Naive thymus-derived CD4-positive, alpha-beta T cell (primary cell): ENCODE results near the gene SGMS1. TPM values are rescaled to one million over a fixed set of nuclear protein-coding genes. Genes with fewer than 3 reads are reported as not detected.

Experiments used
- ATAC-seq: fragments of 150-1000 bp; cut with Tn5 transposase; 2 replicates; pipeline ENCODE4 v1.10.0; 2021; ENCODE audit warnings: mild to moderate bottlenecking, moderate library complexity
- CTCF ChIA-PET: fragments of 350-600 bp; sonication (Branson Sonifier 250); formaldehyde crosslinking; loops from one replicate; lab custom pipeline; 2021; ENCODE audit warnings: antibody characterized with exemption; lab: Charles Lee
- POLR2A ChIA-PET: fragments of 350-600 bp; sonication (Branson Sonifier 250); formaldehyde crosslinking; loops from one replicate; lab custom pipeline; 2021; ENCODE audit warnings: antibody characterized with exemption, inconsistent platforms; lab: Charles Lee
- DNase-seq, 9 donors: peaks; one replicate each; pipeline versions ENCODE4 v3.0.0 to v3.0.0-alpha.2; 2020 to 2022; ENCODE audit warnings: mixed read lengths in 1 of 9
- H3K27ac ChIP-seq: one replicate; pipeline ENCODE4 v1.7.0; 2013; ENCODE audit warnings: mild to moderate bottlenecking, low read depth, low read length, moderate library complexity
- H3K27me3 ChIP-seq, 2 donors: one replicate each; pipeline ENCODE4 v1.7.0; 2013; ENCODE audit warnings: low read length in 2 of 2, mild to moderate bottlenecking in 2 of 2, moderate library complexity in 2 of 2; ENCODE audit not compliant: control insufficient read depth in 2 of 2, insufficient read depth in 2 of 2
- H3K36me3 ChIP-seq, 3 experiments: 1 replicate in 2 of 3; 2 replicates in 1 of 3; pipeline ENCODE4 v1.7.0; 2013; ENCODE audit warnings: low read length in 3 of 3, mild to moderate bottlenecking in 3 of 3, moderate library complexity in 1 of 3; ENCODE audit not compliant: insufficient read depth in 3 of 3, control insufficient read depth in 2 of 3
- H3K4me1 ChIP-seq, 2 donors: one replicate each; pipeline ENCODE4 v1.7.0; 2013; ENCODE audit warnings: low read length in 2 of 2, mild to moderate bottlenecking in 2 of 2, moderate library complexity in 1 of 2; ENCODE audit not compliant: control insufficient read depth in 2 of 2, insufficient read depth in 2 of 2
- H3K4me3 ChIP-seq: 2 replicates; pipeline ENCODE4 v1.7.0; 2013; ENCODE audit warnings: mild to moderate bottlenecking, low read length
- H3K9me3 ChIP-seq, 3 experiments: 1 replicate in 2 of 3; 2 replicates in 1 of 3; pipeline ENCODE4 v1.7.0; 2013; ENCODE audit warnings: low read length in 3 of 3; ENCODE audit not compliant: control insufficient read depth in 2 of 3
- H3K27ac Mint-ChIP-seq, 9 donors: one replicate each; pipeline ENCODE4 v1.8.0; 2020 to 2022; ENCODE audit warnings: mixed read lengths in 9 of 9, mild to moderate bottlenecking in 8 of 9, moderate library complexity in 5 of 9, inconsistent platforms in 2 of 9
- H3K27me3 Mint-ChIP-seq, 5 donors: one replicate each; pipeline ENCODE4 v1.8.0; 2021 to 2022; ENCODE audit warnings: mixed read lengths in 5 of 5, mild to moderate bottlenecking in 1 of 5
- H3K36me3 Mint-ChIP-seq, 5 donors: one replicate each; pipeline ENCODE4 v1.8.0; 2020 to 2022; ENCODE audit warnings: mixed read lengths in 5 of 5, mild to moderate bottlenecking in 3 of 5, inconsistent platforms in 1 of 5
- H3K4me1 Mint-ChIP-seq, 7 donors: one replicate each; pipeline ENCODE4 v1.8.0; 2020 to 2022; ENCODE audit warnings: mixed read lengths in 7 of 7, mild to moderate bottlenecking in 3 of 7, inconsistent platforms in 1 of 7
- H3K4me3 Mint-ChIP-seq, 10 donors: one replicate each; pipeline ENCODE4 v1.8.0; 2020 to 2022; ENCODE audit warnings: mild to moderate bottlenecking in 10 of 10, mixed read lengths in 10 of 10, moderate library complexity in 6 of 10, inconsistent platforms in 2 of 10
- H3K9me3 Mint-ChIP-seq, 11 donors: one replicate each; pipeline ENCODE4 v1.8.0; 2020 to 2022; ENCODE audit warnings: mixed read lengths in 11 of 11, mild to moderate bottlenecking in 4 of 11, inconsistent platforms in 1 of 11, moderate library complexity in 1 of 11
- intact Hi-C, 2 donors: fragments of 100-400 bp; cut with micrococcal nuclease; formaldehyde crosslinking; loops; one replicate each; pipeline ENCODE4 v1.15.1; 2023
- polyA plus RNA-seq, 2 donors: library from polyadenylated mRNA; unstranded; fragments of 300-500 nt; fragmentation: Illumina TruSeq; gene quantifications; one replicate each; pipeline ENCODE4 v1.2.3, GENCODE V29; 2021
- total RNA-seq, 6 experiments: library from RNA in 5 of 6; stranded (reverse) in 5 of 6; gene quantifications; 1 replicate in 5 of 6; 2 replicates in 1 of 6; pipeline ENCODE4 v1.2.3 and lab custom pipeline; 2021 to 2026

Gene SGMS1
- total and polyA plus RNA-seq, 7 experiments from 2014 or later: 11.5 to 45.7 (median 29.4) TPM

DNA sequence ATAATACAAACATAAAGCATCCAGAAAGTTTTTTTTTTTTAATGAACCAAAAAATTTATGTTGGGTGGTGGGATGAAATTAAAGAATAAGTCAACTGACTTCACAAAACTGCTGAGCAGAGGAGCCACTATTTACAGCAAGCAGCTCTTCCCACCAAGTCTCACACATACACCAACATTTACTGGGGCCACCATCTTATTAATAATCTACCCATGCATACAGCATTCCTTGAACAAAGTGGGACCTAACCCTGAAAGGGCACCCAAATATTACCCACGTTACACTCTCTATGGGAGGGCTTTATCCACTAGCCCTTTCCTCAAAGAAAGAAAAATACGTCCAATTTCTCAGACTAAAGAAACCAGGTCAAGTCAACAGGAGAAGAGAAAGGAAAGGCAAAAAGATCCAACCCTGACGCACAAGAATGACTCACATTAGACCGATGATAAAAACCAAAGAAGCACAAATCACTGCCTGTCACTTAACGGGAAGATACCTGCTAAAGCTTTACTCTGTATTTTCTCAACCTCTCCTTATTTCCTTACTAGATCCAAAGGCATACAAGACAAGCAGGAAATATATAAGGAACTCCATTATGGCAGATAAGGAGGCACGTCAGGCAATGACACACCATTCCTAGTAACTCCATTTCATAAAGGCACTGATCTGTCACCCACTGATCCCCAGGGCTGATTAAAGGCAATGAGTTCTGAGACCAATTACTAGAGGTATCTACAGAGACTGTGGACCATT is 230.6 kb downstream of the SGMS1 start:
- intact Hi-C loops: no loop called here
- H3K27ac Mint-ChIP-seq: no peak overlapping the region
- no peaks in the 10 kb centered on the region for H3K36me3 ChIP-seq
- DNase-seq (no peak), ATAC-seq (no peak)
- H3K36me3 Mint-ChIP-seq: peaks cover 3 to 48% (median 12%) of the 10 kb centered on the region in 5 donors
- H3K27ac ChIP-seq: no peak overlapping the region
- no peaks in the 10 kb centered on the region for H3K9me3 Mint-ChIP-seq
- H3K4me1 ChIP-seq: peaks cover 5 to 22% of the 10 kb centered on the region in 2 donors
- ChIA-PET CTCF (no interaction called here), POLR2A (no interaction called here)
- H3K27me3 ChIP-seq: no peaks in the 10 kb centered on the region
- H3K27me3 Mint-ChIP-seq: no peaks in the 10 kb centered on the region
- no peak overlapping the region for H3K4me3 ChIP-seq
- peaks cover 13 to 52% (median 30%) of the 10 kb centered on the region in 7 donors for H3K4me1 Mint-ChIP-seq
- H3K4me3 Mint-ChIP-seq: no peak overlapping the region
- H3K9me3 ChIP-seq: no peaks in the 10 kb centered on the region

DNA sequence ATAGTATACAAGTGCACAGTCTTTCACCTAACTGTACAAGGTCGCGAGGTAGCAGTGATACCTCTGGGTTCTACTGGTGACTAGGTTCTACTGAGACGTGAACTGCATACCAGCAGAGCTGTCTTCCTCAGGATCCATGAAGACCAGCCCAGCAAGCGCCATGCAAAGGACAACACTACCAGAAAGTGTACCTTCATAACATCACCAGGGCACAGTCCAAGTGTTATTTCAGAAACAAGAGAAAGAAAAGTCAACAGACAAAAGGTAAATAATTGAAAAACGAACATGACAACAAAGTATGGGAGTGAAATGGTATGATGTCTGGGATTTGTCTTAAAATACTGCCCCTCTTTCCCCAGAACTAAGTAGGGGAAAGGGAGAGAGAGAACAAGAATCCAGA is 231.3 kb downstream of the SGMS1 start:
- ATAC-seq (no peak), DNase-seq (no peak)
- no peak overlapping the region for H3K4me3 Mint-ChIP-seq
- Histone ChIP-seq H3K36me3 (no peaks in the 10 kb centered on the region), H3K27ac (no peak overlapping the region), H3K4me3 (no peak overlapping the region), H3K9me3 (no peaks in the 10 kb centered on the region), H3K4me1 (peaks cover 5 to 17% of the 10 kb centered on the region in 2 donors), H3K27me3 (no peaks in the 10 kb centered on the region)
- H3K9me3 Mint-ChIP-seq: no peaks in the 10 kb centered on the region
- CTCF ChIA-PET: interaction anchor here (0.7 kb wide), 2 partner anchors 45 to 84 kb away, joined by 3 read pairs; no protein-coding TSS in a partner anchor
- intact Hi-C loops: no loop called here
- no peaks in the 10 kb centered on the region for H3K27me3 Mint-ChIP-seq
- no peak overlapping the region for H3K27ac Mint-ChIP-seq
- peaks cover 20 to 50% (median 29%) of the 10 kb centered on the region in 7 donors for H3K4me1 Mint-ChIP-seq
- H3K36me3 Mint-ChIP-seq: peaks cover 5 to 53% (median 18%) of the 10 kb centered on the region in 5 donors
- POLR2A ChIA-PET: no interaction called here

DNA sequence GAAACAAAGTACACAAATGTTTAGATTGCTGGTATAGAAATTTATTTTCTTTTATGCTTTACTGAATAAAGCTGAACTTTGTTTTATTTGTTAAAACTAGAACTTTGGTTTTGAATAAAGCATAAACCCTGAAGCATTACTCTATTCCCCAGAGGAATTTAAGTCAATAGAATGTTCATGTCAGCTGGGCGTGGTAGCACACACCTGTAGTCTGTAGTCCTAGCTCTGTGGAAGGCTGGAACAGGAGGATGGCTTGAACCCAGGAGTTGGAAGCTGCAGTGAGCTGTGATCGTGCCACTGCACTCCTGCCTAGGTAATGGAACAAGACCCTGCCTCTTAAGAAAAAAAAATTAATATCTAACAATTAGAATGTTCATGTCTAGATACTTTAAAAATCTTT is 233.5 kb downstream of the SGMS1 start:
- no peak overlapping the region for H3K4me3 Mint-ChIP-seq
- CTCF ChIA-PET: no interaction called here

DNA sequence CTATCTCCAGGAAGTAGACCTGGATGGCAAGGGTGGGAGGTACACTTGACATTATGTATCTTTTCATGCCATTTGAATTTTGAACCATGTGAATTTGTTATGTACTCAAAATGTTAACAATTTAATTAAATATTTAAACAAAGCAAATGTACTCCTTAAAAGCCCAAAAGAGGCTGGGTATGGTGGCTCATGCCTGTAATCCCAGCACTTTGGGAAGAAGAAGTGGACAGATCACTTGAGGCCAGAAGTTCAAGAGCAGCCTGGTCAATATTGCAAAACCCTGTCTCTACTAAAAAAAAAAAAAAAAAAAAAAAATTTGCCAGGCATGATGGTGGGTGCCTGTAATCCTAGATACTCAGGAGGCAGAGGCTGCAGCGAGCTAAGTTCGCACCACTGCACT is 235.6 kb downstream of the SGMS1 start:
- peaks cover 17 to 40% (median 21%) of the 10 kb centered on the region in 7 donors for H3K4me1 Mint-ChIP-seq
- ChIA-PET CTCF (no interaction called here), POLR2A (no interaction called here)
- intact Hi-C loops: no loop called here
- no peak for ATAC-seq
- no peaks in the 10 kb centered on the region for H3K4me1 ChIP-seq
- no peaks in the 10 kb centered on the region for H3K27me3 ChIP-seq
- H3K36me3 ChIP-seq: no peaks in the 10 kb centered on the region
- H3K36me3 Mint-ChIP-seq: peaks cover 5 to 36% (median 12%) of the 10 kb centered on the region in 5 donors
- H3K27me3 Mint-ChIP-seq: no peaks in the 10 kb centered on the region
- DNase-seq: no peak
- H3K27ac ChIP-seq: no peak overlapping the region
- no peak overlapping the region for H3K27ac Mint-ChIP-seq
- H3K4me3 Mint-ChIP-seq: no peak overlapping the region
- no peaks in the 10 kb centered on the region for H3K9me3 Mint-ChIP-seq
- no peak overlapping the region for H3K4me3 ChIP-seq
- no peaks in the 10 kb centered on the region for H3K9me3 ChIP-seq

More for the DNA sequence above, 233.5 kb downstream of the SGMS1 start:
- Mint-ChIP-seq H3K27ac (no peak overlapping the region), H3K9me3 (no peaks in the 10 kb centered on the region), H3K27me3 (no peaks in the 10 kb centered on the region), H3K4me1 (peaks cover 14 to 42% (median 19%) of the 10 kb centered on the region in 7 donors), H3K36me3 (peaks cover 5 to 50% (median 20%) of the 10 kb centered on the region in 5 donors)
- ATAC-seq (no peak), DNase-seq (no peak)
- no peaks in the 10 kb centered on the region for H3K36me3 ChIP-seq
- no peak overlapping the region for H3K27ac ChIP-seq
- POLR2A ChIA-PET: no interaction called here
- intact Hi-C loops: no loop called here
- no peaks in the 10 kb centered on the region for H3K9me3 ChIP-seq
- no peak overlapping the region for H3K4me3 ChIP-seq
- H3K27me3 ChIP-seq: no peaks in the 10 kb centered on the region
- H3K4me1 ChIP-seq: peaks cover 0 to 6% of the 10 kb centered on the region in 2 donors

DNA sequence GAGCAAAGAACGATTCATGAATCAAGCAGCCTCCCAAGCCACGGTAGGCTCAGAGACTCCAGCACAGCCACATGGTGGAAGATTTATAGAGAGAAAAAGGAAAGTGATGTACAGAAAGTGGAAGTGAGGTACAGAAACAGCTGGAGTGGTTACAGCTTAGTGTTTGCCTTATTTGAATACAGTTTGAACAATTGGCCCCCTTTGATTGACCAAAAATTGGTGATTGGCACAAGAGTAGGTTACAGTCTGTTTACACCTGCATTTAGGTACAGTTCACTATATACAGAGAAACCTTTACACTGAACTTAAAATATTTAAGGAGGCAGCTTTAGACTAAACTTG is 236.1 kb downstream of the SGMS1 start:
- intact Hi-C loops: no loop called here
- Mint-ChIP-seq H3K27me3 (no peaks in the 10 kb centered on the region), H3K4me1 (peaks cover 17 to 42% (median 19%) of the 10 kb centered on the region in 7 donors), H3K27ac (no peak overlapping the region), H3K36me3 (peaks cover 5 to 33% (median 10%) of the 10 kb centered on the region in 5 donors), H3K4me3 (no peak overlapping the region), H3K9me3 (no peaks in the 10 kb centered on the region)
- Histone ChIP-seq H3K4me3 (no peak overlapping the region), H3K36me3 (no peaks in the 10 kb centered on the region), H3K27me3 (no peaks in the 10 kb centered on the region), H3K4me1 (no peaks in the 10 kb centered on the region), H3K9me3 (no peaks in the 10 kb centered on the region), H3K27ac (no peak overlapping the region)
- no peak for DNase-seq
- ATAC-seq: no peak
- POLR2A ChIA-PET: no interaction called here
- CTCF ChIA-PET: no interaction called here

DNA sequence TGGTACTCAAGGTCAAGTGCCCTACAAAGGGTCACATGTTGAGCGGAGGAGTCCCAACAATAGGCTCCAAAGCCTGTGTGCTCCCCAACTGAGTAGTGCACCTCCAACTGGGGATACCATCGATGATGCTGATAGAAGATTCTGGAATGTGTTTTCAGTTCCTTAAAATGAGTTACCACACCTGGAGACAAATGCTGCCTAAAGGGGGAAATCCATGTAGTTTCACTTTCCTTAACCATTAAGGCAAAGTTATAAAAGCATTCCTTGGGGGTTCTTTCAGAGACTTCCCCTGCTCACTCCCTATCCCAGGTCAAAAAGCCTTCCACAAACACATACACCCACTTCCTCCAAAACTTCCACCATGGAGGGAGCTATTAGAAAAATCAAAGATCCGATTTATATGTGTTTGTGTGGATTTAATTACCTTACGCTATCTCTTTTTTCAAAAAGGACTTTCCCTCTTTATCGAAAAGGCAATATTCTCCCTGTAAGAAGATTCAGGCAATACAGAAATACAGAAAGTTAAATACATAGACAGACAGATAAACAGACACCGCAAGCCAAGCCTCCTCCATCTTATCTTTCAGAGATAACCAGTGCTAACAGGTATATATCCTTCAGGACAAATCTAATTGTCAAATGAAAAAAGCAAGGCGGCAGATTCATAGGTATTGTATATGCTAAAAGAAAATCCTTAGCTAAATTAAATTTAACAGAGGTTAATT is 236.6 kb downstream of the SGMS1 start:
- ChIA-PET CTCF (no interaction called here), POLR2A (no interaction called here)
- no peak for ATAC-seq
- Mint-ChIP-seq H3K27ac (no peak overlapping the region), H3K27me3 (no peaks in the 10 kb centered on the region), H3K36me3 (peaks cover 0 to 33% (median 7%) of the 10 kb centered on the region in 5 donors), H3K4me3 (no peak overlapping the region), H3K4me1 (peaks cover 17 to 42% (median 19%) of the 10 kb centered on the region in 7 donors), H3K9me3 (no peaks in the 10 kb centered on the region)
- no peak for DNase-seq
- Histone ChIP-seq H3K27me3 (no peaks in the 10 kb centered on the region), H3K4me3 (no peak overlapping the region), H3K36me3 (no peaks in the 10 kb centered on the region), H3K4me1 (no peaks in the 10 kb centered on the region), H3K9me3 (no peaks in the 10 kb centered on the region), H3K27ac (no peak overlapping the region)
- intact Hi-C loops: no loop called here
